Activated T-cell treated with anti-CD3 and anti-CD28 coated beads, Interleukin-2, amount 50 U/mL, for 72 hours (primary cell): ENCODE measurements around the gene SUPV3L1. TPM values are rescaled to one million over a fixed set of nuclear protein-coding genes. Genes with fewer than 3 reads are reported as not detected.
A peak's percentile ranks its signal among the peaks of the same experiment; 100 is the strongest.

ENCODE experiments used
- ATAC-seq, 2 donors: fragments of 150-1000 bp; cut with Tn5 transposase; replicated peaks in 1 of 2; 2 replicates each; pipeline ENCODE4 v1.10.0; 2021; ENCODE audit warnings: moderate library complexity in 2 of 2, mild to moderate bottlenecking in 1 of 2
- DNase-seq, 2 donors: peaks; one replicate each; pipeline ENCODE4 v3.0.0; 2021 to 2022; ENCODE audit warnings: mixed read lengths in 1 of 2
- H3K27ac Mint-ChIP-seq: one replicate; pipeline ENCODE4 v1.8.0; 2022; ENCODE audit warnings: mild to moderate bottlenecking, moderate library complexity, mixed read lengths
- H3K27me3 Mint-ChIP-seq: one replicate; pipeline ENCODE4 v1.8.0; 2022; ENCODE audit warnings: low read depth, mixed read lengths
- H3K36me3 Mint-ChIP-seq, 2 donors: one replicate each; pipeline ENCODE4 v1.8.0; 2022; ENCODE audit warnings: mixed read lengths in 2 of 2, mild to moderate bottlenecking in 1 of 2; ENCODE audit not compliant: insufficient read depth in 2 of 2
- H3K4me1 Mint-ChIP-seq: one replicate; pipeline ENCODE4 v1.8.0; 2022; ENCODE audit warnings: low read depth, mixed read lengths
- H3K4me3 Mint-ChIP-seq, 2 donors: one replicate each; pipeline ENCODE4 v1.8.0; 2022; ENCODE audit warnings: mild to moderate bottlenecking in 2 of 2, mixed read lengths in 2 of 2, moderate library complexity in 2 of 2
- H3K9me3 Mint-ChIP-seq, 2 donors: one replicate each; pipeline ENCODE4 v1.8.0; 2022; ENCODE audit warnings: mixed read lengths in 2 of 2
- total RNA-seq, 2 donors: library from RNA; stranded (reverse); gene quantifications; one replicate each; pipeline ENCODE4 v1.2.3, GENCODE V29; 2022

The SUPV3L1 gene
- total RNA-seq, 2 donors from 2014 or later: 65.2 to 67.5 TPM

- Mint-ChIP-seq H3K36me3 (peaks cover 7 to 19% of the 10 kb centered on the region in 2 donors), H3K27me3 (no peaks in the 10 kb centered on the region), H3K9me3 (peaks cover 2 to 3% of the 10 kb centered on the region in 2 donors), H3K27ac (no peak overlapping the region), H3K4me1 (peaks cover 46% of the 10 kb centered on the region), H3K4me3 (no peak overlapping the region)
- DNase-seq (no peak), ATAC-seq (no peak)
Observed at GRCh38 chr10:69211104-69211503, 31.1 kb downstream of the SUPV3L1 start.

- Mint-ChIP-seq H3K27ac (no peak overlapping the region), H3K27me3 (no peaks in the 10 kb centered on the region), H3K9me3 (peaks cover 2 to 3% of the 10 kb centered on the region in 2 donors), H3K4me3 (no peak overlapping the region), H3K36me3 (peaks cover 7 to 15% of the 10 kb centered on the region in 2 donors), H3K4me1 (peaks cover 44% of the 10 kb centered on the region)
- ATAC-seq (no peak), DNase-seq (no peak)
Observed at GRCh38 chr10:69211524-69211923, 31.5 kb downstream of the SUPV3L1 start.

- ATAC-seq (no peak), DNase-seq (no peak)
- Mint-ChIP-seq H3K36me3 (peaks cover under 1 to 5% of the 10 kb centered on the region in 2 donors), H3K27ac (no peak overlapping the region), H3K4me1 (peaks cover 40% of the 10 kb centered on the region), H3K27me3 (no peaks in the 10 kb centered on the region), H3K9me3 (peaks cover 2 to 3% of the 10 kb centered on the region in 2 donors), H3K4me3 (no peak overlapping the region)
Observed at GRCh38 chr10:69213591-69214311, 33.7 kb downstream of the SUPV3L1 start.

- H3K36me3 Mint-ChIP-seq: no peaks in the 10 kb centered on the region
- peak; percentile 16 to 61 for ATAC-seq
- DNase-seq: no peak
- H3K9me3 Mint-ChIP-seq: peaks cover 2 to 3% of the 10 kb centered on the region in 2 donors
- H3K4me3 Mint-ChIP-seq: peak overlapping the region; percentile 51 to 71
- peak overlapping the region; percentile 56 for H3K27ac Mint-ChIP-seq
- H3K27me3 Mint-ChIP-seq: no peaks in the 10 kb centered on the region
- H3K4me1 Mint-ChIP-seq: peaks cover 34% of the 10 kb centered on the region
Observed at GRCh38 chr10:69214666-69215131, 34.7 kb downstream of the SUPV3L1 start.

GRCh38 chr10:69215405-69216171 is 35.6 kb downstream of the SUPV3L1 start:
- peak; percentile 71 to 77 for ATAC-seq
- DNase-seq: peak; percentile 31 to 49
- no peaks in the 10 kb centered on the region for H3K36me3 Mint-ChIP-seq
- H3K4me1 Mint-ChIP-seq: peaks cover 25% of the 10 kb centered on the region
- H3K9me3 Mint-ChIP-seq: peaks cover 2 to 3% of the 10 kb centered on the region in 2 donors
- peaks cover 4% of the 10 kb centered on the region for H3K27me3 Mint-ChIP-seq
- peak overlapping the region; percentile 51 to 71 for H3K4me3 Mint-ChIP-seq
- peak overlapping the region; percentile 27 for H3K27ac Mint-ChIP-seq

- Mint-ChIP-seq H3K9me3 (peaks cover 2 to 3% of the 10 kb centered on the region in 2 donors), H3K4me3 (no peak overlapping the region), H3K4me1 (peaks cover 27% of the 10 kb centered on the region), H3K36me3 (no peaks in the 10 kb centered on the region), H3K27me3 (peaks cover 8% of the 10 kb centered on the region), H3K27ac (no peak overlapping the region)
- DNase-seq (no peak), ATAC-seq (no peak)
Observed at GRCh38 chr10:69216577-69217118, 36.6 kb downstream of the SUPV3L1 start.

GRCh38 chr10:69217119-69217754 is 37.2 kb downstream of the SUPV3L1 start:
- H3K9me3 Mint-ChIP-seq: peaks cover 2 to 3% of the 10 kb centered on the region in 2 donors
- no peak for DNase-seq
- H3K27me3 Mint-ChIP-seq: peaks cover 8% of the 10 kb centered on the region
- no peaks in the 10 kb centered on the region for H3K36me3 Mint-ChIP-seq
- no peak overlapping the region for H3K27ac Mint-ChIP-seq
- no peak overlapping the region for H3K4me3 Mint-ChIP-seq
- peaks cover 33% of the 10 kb centered on the region for H3K4me1 Mint-ChIP-seq
- ATAC-seq: no peak

- Mint-ChIP-seq H3K27ac (no peak overlapping the region), H3K36me3 (no peaks in the 10 kb centered on the region), H3K4me1 (peaks cover 45% of the 10 kb centered on the region), H3K9me3 (peaks cover 2 to 3% of the 10 kb centered on the region in 2 donors), H3K4me3 (no peak overlapping the region), H3K27me3 (peaks cover 8% of the 10 kb centered on the region)
- DNase-seq (no peak), ATAC-seq (no peak)
Observed at GRCh38 chr10:69218831-69219230, 38.8 kb downstream of the SUPV3L1 start.

- H3K4me1 Mint-ChIP-seq: peaks cover 39% of the 10 kb centered on the region
- DNase-seq: no peak
- H3K27ac Mint-ChIP-seq: no peak within 1 kb of the TSS
- no peak within 1 kb of the TSS for H3K4me3 Mint-ChIP-seq
- no peak for ATAC-seq
- H3K27me3 Mint-ChIP-seq: peaks cover 8% of the 10 kb centered on the region
- no peaks in the 10 kb centered on the region for H3K36me3 Mint-ChIP-seq
- H3K9me3 Mint-ChIP-seq: no peaks in the 10 kb centered on the region
Observed at GRCh38 chr10:69220041-69220451, 40.0 kb downstream of the SUPV3L1 start, which contains the start of gene HKDC1. Gene HKDC1, plus strand, starts transcription at chr10:69220332. Its CDS starts 104 bp downstream, at chr10:69220436.

- no peaks in the 10 kb centered on the region for H3K36me3 Mint-ChIP-seq
- peaks cover 39% of the 10 kb centered on the region for H3K4me1 Mint-ChIP-seq
Observed at GRCh38 chr10:69220507-69220906, 40.5 kb downstream of the SUPV3L1 start.

GRCh38 chr10:69222157-69223027 is 42.4 kb downstream of the SUPV3L1 start:
- Mint-ChIP-seq H3K4me3 (peak overlapping the region; percentile 74 to 82), H3K36me3 (no peaks in the 10 kb centered on the region), H3K27ac (peak overlapping the region; percentile 78), H3K9me3 (no peaks in the 10 kb centered on the region), H3K27me3 (peaks cover 8% of the 10 kb centered on the region), H3K4me1 (peaks cover 36% of the 10 kb centered on the region)
- ATAC-seq: peak; percentile 96
- peak; percentile 82 to 88 for DNase-seq

More at GRCh38 chr10:69220507-69220906, 40.5 kb downstream of the SUPV3L1 start:
- no peak overlapping the region for H3K4me3 Mint-ChIP-seq
- H3K9me3 Mint-ChIP-seq: no peaks in the 10 kb centered on the region
- no peak for ATAC-seq
- peaks cover 8% of the 10 kb centered on the region for H3K27me3 Mint-ChIP-seq
- no peak for DNase-seq
- H3K27ac Mint-ChIP-seq: no peak overlapping the region

GRCh38 chr10:69223028-69223342 is 43.0 kb downstream of the SUPV3L1 start:
- peaks cover 42% of the 10 kb centered on the region for H3K4me1 Mint-ChIP-seq
- ATAC-seq (no peak), DNase-seq (no peak)
- H3K4me3 Mint-ChIP-seq: peak overlapping the region; percentile 74 to 82
- peaks cover 8% of the 10 kb centered on the region for H3K27me3 Mint-ChIP-seq
- peak overlapping the region; percentile 78 for H3K27ac Mint-ChIP-seq
- H3K36me3 Mint-ChIP-seq: no peaks in the 10 kb centered on the region
- H3K9me3 Mint-ChIP-seq: no peaks in the 10 kb centered on the region
